NCI-H2171 treated with DMSO at 0.1 percent for 48 hours (cell line): Measurements from ENCODE around the gene SAMD1.
A peak's percentile ranks its signal among the peaks of the same experiment; 100 is the strongest.
"Not testable (repeated sequence)": the region's sequence is repeated elsewhere in the genome, so short reads cannot be mapped to it uniquely, and the experiment has no call there.

ENCODE experiments used
- DNase-seq: peaks from one replicate; lab custom pipeline; 2025; lab: John Stamatoyannopoulos, UW

The SAMD1 gene

GRCh38 chr19:14061081-14061749 lies 29.3 kb downstream of the SAMD1 start:
- DNase-seq, result no peak

- no peak for DNase-seq
Observed at GRCh38 chr19:14059652-14060155, 30.8 kb downstream of the SAMD1 start.

DNA sequence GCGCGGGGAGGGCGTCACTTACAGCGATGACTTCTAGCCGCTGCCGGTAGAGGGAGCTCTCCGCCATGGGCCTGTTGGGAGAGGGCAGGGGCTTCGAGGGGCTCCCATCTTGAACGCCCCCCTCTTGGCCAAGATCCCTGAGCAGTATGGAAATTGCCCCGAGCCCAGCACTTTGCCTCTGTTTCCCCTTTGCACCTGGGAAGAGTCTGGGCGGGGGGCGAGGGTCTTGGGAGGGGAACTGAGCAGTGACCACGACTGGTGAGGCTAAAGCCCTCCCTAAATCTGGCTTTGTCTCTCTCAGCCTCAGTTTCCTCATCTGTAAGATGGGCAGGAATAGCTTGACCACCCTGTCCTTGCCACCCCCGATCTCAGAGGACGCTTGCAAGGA lies 31.5 kb downstream of the SAMD1 start:
- DNase-seq, result no peak

- DNase-seq, result no peak
Observed at GRCh38 chr19:14058182-14059092, 32.1 kb downstream of the SAMD1 start.

DNA sequence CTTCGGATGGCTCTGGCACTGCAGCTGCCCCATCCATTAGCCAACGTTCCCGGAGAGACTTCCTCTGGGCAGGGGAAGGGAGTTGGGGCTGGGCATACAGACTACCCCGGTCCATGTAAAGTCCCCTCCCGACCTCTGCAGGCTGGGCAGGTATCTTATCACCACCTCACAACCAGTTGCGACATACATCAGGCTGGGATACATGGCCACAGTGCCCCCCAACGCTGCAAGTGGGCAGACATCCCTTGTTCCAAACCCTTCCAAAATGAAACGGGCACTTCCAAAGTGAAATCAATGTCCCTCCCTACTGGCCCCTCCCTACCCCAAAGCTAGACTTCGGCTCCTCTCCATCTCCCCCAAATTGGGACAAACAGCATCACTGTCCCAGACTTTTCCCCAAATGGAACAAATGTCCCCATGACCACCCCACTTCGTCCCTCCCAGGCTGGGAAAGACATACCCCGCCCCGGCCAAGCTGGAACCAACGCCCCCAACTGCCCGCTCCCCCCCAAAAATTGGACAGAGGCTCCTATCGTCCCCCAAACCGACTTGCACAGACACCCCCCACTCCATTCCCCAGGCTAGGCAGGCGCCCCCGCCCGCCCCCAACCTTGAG lies 33.7 kb downstream of the SAMD1 start:
- no peak for DNase-seq

GRCh38 chr19:14056069-14056666 lies 34.4 kb downstream of the SAMD1 start:
- DNase-seq, result no peak

GRCh38 chr19:14055396-14055795 lies 35.2 kb downstream of the SAMD1 start:
- DNase-seq, result no peak

GRCh38 chr19:14054721-14055120 lies 35.8 kb downstream of the SAMD1 start:
- DNase-seq, result no peak

DNA sequence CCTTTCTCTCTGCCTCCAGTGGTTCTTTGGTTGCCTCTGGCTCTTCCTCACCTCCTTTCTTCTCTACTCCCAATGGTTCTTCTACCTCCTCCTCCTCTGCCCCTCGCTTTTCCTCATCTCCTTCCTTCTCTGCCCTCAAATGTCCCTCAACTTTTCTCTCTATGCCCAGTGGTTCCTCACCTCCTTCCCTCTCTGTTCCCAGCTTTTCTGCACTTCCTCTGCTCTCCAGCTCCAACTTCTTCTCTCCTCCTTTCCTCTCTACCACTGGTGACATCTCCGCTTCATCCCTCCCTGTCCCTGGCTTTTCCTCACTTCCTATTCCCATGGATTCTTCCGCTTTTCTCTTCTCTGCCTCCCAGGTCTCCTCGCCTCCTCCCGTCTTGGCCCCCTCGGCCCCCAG lies 36.5 kb downstream of the SAMD1 start:
- no peak for DNase-seq

- DNase-seq, result no peak
Observed at GRCh38 chr19:14053500-14053899, 37.1 kb downstream of the SAMD1 start.

- no peak for DNase-seq
Observed at GRCh38 chr19:14053032-14053431, 37.5 kb downstream of the SAMD1 start.

- no peak for DNase-seq
Observed at GRCh38 chr19:14052470-14052869, 38.1 kb downstream of the SAMD1 start.

GRCh38 chr19:14051980-14052379 lies 38.6 kb downstream of the SAMD1 start:
- DNase-seq, result no peak

DNA sequence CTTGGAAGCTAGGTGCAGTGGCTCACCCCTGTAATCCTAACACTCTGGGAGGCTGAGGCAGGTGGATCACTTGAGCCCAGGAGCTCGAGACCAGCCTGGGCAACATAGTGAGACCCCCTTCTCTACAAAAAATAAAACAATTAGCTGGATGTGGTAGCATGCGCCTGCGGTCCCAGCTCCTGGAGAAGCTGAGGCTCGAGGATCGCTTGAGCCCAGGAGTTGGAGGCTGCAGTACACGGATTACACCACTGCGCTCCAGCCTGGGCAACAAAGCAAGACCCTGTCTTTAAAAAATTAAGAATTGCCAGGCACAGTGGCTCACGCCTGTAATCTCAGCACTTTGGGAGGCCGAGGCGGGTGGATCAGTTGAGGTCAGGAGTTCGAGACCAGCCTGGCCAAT lies 39.6 kb downstream of the SAMD1 start:
- DNase-seq, result not testable (repeated sequence)

GRCh38 chr19:14050512-14050911 lies 40.0 kb downstream of the SAMD1 start:
- no peak for DNase-seq

GRCh38 chr19:14048443-14049153 lies 42.0 kb downstream of the SAMD1 start:
- peak; percentile 35 for DNase-seq

DNA sequence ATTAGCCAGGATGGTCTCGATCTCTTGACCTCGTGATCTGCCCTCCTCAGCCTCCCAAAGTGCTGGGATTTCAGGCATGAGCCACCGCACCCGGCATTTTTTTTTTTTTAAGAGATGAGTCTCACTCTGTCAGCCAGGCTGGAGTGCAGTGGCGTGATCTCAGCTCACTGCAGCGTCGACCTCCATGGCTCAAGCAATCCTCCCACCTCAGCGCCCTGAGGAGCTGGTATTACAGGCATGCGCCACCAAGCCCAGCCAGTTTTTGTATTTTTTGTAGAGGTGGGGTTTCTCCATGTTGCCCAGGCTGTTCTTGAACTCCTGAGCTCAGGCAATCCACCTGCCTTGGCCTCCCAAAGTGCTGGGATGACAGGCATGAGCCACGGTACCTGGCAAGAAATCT lies 42.7 kb downstream of the SAMD1 start:
- DNase-seq, result not testable (repeated sequence)

DNA sequence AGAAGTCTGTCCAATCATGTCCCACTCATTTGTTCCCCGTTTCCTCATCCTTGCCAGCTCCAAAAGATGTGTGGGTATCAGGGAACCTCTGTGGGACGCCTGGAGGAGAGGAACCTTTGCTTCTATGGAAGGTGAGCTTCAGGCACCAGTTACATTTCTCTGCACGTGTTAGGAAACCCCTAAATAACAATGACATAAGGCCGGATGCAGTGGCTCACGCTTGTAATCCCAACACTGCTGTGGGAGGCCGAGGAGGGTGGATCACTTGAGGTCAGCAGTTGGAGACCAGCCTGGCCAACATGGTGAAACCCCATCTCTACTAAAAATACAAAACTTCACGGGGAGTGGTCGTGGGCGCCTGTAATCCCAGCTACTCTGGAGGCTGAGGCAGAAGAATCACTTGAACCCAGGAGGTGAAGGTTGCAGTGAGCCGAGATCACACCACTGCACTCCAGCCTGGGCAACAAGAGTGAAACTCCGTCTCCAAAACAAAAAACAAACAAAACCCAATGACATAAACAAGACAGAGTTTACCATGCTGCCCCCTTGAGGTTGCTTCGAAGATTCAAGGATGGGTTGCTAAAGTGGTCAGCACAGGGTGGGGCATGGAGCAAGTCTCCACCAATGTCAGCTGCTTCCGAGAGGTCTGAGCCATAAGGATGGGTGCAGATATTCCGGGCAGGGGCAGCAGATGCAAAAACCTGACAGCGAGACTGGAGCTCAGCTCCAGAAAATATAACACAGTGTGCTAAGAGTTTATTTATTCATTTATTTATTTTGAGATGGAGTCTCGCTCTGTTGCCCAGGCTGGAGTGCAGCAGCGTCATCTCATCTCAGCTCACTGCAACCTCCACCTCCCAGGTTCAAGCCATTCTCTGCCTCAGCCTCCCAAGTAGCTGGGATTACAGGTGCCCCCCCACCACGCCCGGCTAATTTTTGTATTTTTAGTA lies 47.6 kb downstream of the SAMD1 start:
- not testable (repeated sequence) for DNase-seq

DNA sequence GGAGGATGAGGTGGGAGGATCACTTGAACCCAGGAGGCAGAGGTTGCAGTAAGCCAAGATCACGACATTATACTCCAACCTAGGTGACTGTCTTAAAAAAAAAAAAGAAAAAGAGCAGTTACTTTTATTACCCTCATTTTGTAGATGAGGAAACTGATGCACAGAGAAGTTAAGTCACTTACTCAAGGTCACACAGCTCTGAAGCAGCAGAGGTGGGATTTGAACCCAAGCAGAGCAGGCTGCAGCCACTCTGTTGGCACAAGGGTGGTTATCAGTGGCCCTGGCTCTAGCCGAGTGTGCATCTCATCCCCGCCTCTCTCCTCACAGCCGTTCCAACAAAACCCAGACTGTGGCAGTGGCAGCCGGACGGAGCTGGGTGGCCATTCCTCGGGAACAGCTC lies 51.4 kb downstream of the SAMD1 start:
- no peak for DNase-seq
